T47D (cell line): ENCODE results near the gene NCBP1.

Experiments
- DNase-seq, 2 experiments: peaks; one replicate each; pipeline versions ENCODE4 v3.0.0 to v3.0.0-alpha.2; 2011 to 2012; ENCODE audit warnings: low read depth in 1 of 2, low spot score in 1 of 2
- JUND ChIP-seq: IDR thresholded peaks from 2 replicates; pipeline ENCODE4 v1.6.1; 2012; ENCODE audit warnings: low read depth
- in situ Hi-C: cut with HindIII; loops from 2 replicates; pipeline ENCODE4 v1.10.0; 2016; ENCODE audit warnings: low sequenced_read_pairs, low pct_unique_long_range_greater_than_20kb

Gene NCBP1

GRCh38 chr9:97632248-97632984 lies 1.2 kb upstream of the NCBP1 start:
- DNase-seq: no peak

DNA sequence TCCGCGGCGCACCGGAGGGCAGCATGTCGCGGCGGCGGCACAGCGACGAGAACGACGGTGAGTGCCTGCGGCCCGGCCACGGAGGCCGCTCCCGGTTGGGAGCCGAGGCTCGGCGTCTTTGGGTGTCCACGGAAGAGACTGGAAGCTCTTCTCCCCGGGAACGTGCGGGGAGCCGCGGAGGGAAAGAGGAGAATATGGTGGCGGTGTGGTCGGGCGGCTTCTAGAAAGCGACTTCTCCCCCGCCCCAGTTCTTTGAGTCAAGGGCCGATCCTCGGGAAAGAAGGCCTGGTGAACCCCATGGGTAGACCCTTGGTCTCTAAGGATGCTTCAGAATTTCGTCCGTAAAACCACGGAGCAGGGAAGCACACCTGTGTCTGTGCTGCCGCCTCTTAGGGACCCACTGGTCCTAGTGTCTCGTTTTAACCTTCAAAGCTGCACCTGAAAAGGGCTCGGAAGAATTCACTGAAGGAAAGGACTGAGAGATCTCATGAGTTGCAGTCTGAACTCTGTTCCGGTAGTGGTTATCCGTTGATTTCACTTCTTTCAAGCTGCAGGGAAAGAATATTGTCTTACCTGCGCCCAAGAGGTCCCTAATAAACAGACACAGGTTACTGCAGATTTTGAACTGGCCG lies 354 bp downstream of the NCBP1 start:
- in situ Hi-C loops: no loop called here
- DNase-seq: peak in 1 of 2 experiments; percentile 5

More at GRCh38 chr9:97632248-97632984, 1.2 kb upstream of the NCBP1 start:
- peak; percentile 11; the same call in 1 of the 2 replicates for TF ChIP-seq JUND
- in situ Hi-C loops: no loop called here

DNA sequence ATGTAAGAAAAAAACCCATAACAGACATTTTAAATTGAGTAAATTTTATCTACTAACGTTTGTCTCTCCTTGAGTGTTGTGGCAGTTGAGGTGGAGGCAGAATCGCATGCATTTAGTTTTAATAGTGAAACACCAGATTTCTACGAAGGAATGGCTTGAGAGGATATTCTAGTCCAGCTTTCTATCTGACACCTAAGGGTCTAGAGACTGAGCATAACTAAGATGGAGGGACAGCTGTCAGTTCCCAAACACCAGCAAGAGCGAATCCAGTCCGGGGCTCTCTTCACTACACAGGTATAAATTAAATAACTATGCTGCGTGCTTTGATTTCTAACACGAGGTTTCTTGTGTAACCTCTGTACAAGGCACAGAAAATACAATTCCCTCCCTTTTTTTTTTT lies 1.4 kb downstream of the NCBP1 start:
- no peak for TF ChIP-seq JUND
- in situ Hi-C loops: no loop called here

More for the DNA sequence above, 354 bp downstream of the NCBP1 start:
- no peak for TF ChIP-seq JUND

DNA sequence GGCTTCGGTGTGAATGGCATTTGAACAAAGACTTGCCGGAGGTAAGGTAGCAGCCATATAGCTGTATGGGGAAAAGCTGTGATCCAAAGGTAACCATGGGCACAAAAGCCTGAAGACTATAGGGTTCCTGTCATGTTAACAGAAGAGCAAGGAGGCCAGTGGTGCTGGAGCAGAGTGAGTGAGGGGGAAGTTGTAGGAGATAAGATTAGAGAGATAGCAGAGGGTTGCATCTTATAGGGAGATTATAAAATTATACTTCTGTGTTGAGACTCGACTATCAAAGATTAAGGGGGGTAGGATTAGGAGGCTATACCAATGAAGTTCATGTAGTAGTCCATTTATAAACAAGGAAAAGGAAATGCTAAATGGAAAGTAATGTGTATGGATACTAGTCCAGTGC lies 3.3 kb downstream of the NCBP1 start:
- DNase-seq: no peak
- in situ Hi-C loops: no loop called here
- TF ChIP-seq JUND: no peak

More for the DNA sequence above, 1.4 kb downstream of the NCBP1 start:
- DNase-seq: no peak

GRCh38 chr9:97638666-97639065 lies 5.0 kb downstream of the NCBP1 start:
- peak in 1 of 2 experiments; percentile 8 for DNase-seq
- no peak for TF ChIP-seq JUND
- in situ Hi-C loops: no loop called here

DNA sequence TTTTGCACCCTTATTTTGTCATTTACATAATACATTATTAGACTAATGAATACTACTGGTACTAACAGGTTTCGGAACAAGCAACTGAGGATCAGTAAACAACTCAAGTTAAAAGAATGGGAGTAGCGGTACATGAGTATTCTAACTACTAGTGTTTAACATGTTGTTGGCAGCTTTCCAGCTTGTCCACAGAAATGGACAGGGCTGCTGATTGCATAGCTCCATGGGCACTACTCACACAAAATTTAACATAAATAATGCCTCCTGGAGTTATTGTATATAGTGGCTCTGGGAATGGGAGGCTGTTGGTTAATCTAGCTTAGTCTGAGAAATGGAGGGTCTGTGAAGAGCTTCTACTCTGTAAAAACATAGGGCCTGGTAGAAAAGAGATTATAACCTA lies 6.7 kb downstream of the NCBP1 start:
- TF ChIP-seq JUND: no peak
- in situ Hi-C loops: no loop called here
- peak in 1 of 2 experiments; percentile 2 for DNase-seq

DNA sequence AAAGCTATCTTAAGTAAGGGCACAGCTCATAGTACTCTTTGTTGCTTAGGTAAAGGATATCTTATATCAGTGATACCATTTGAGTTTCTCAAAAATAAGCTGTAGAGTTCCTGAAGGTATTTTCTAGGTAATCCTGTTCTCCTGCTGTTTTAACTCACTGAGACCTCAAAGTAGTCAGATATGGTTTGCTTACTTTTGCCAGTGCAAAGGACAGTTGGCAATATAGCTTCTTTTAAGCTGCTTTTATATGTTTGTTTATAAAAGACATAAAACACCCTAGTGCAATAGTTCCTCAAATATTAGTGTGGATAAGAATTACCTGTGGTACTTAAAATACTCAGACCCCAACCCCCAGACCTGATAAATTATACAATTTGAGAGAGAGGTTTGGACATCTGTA lies 12.1 kb downstream of the NCBP1 start:
- in situ Hi-C loops: no loop called here
- TF ChIP-seq JUND: no peak
- no peak for DNase-seq

DNA sequence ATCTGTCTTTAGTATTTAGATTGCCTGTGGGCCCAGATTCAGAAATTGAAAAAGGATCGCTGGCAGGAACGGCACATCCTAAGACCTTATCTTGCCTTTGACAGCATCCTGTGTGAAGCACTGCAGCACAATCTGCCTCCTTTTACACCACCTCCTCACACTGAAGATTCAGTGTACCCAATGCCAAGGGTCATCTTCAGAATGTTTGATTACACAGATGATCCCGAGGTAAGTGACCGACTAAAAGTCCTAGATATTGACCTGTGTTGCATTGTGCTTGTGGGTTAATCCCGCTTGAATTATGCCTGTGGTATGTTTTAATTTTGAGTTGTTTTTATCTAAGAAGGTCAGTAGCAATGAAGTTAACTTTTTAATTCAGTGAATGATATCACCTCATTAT lies 14.4 kb downstream of the NCBP1 start:
- no peak for DNase-seq
- in situ Hi-C loops: no loop called here
- TF ChIP-seq JUND: no peak

DNA sequence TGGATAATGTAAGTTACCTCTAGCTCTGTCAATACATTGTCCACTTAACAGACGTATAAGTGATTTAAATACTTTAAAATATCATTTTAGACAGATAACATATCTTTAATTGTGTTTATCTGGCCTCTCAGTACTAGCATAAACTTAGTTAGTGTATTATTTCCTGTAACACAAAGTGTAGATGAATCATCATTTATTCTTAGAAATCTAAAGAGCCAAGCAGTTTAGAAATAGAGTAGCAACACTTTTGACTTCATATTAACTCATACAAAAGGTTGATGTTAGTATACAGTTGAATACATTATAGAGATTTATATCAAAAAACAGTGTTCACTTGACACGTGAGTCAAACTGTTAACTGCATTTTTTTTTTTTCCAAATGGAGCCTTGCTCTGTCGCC lies 18.0 kb downstream of the NCBP1 start:
- TF ChIP-seq JUND: no peak
- no peak for DNase-seq
- in situ Hi-C loops: no loop called here

DNA sequence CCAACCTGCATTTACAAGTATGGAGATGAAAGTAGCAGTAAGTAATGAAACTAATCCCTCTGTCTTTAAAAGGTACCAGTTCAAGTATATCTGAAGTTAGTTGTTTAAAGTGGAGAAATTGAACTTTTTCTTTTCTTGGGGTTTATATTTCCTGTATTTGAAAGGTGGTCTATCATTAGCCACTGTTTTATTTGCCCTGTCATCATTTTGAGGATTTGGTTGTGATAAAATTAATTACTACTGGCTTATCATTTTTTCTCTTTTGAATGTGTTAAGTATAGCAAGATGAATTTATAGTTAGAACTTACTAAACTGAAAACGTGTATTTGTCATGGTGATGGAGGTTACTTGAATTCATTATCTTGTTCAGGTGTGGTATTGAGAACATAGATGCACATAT lies 25.1 kb downstream of the NCBP1 start:
- in situ Hi-C loops: no loop called here
- TF ChIP-seq JUND: no peak
- DNase-seq: no peak

DNA sequence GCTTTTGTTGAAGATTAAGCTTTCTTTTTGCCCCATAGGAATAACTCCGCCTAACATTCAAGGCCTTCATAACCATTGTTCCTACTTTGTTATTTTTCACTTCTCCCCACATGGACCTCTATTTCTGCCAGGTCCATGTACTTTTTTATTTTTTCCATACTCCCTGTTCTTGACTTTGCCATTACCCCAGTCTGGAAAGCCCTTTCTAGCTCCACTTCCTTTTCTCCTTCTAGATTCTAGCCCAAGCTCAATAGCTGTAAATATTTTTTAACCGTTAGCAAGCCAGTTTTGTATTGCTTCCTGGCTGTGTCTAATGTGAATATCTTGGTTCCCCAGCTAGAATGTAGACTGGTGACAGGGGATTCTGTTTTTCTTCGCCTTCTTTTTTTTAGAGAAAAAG lies 26.1 kb downstream of the NCBP1 start:
- no peak for TF ChIP-seq JUND
- DNase-seq: no peak
- in situ Hi-C loops: no loop called here

DNA sequence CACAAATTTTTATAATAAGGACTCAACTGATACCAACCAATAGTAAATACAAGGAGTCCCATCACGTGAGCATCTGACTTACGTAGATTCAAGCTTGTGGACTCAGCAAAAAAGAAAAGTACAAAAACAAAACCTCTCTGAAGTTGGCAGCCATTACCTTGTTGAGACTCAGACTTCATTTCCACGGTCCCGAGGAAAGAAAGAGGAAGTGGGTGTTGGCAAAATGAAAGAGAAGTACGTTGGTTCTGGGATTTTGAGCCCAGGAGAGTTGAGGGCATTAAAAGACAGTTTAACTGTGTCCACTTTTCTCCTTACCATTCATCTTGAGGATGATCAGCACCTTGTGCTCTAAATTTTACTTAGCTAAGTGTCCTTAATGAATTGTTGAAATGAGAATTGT lies 26.7 kb downstream of the NCBP1 start:
- no peak for TF ChIP-seq JUND
- DNase-seq: no peak
- in situ Hi-C loops: no loop called here

GRCh38 chr9:97660847-97661246 lies 27.2 kb downstream of the NCBP1 start:
- no peak for DNase-seq
- in situ Hi-C loops: no loop called here
- no peak for TF ChIP-seq JUND
